SK-N-SH (cell line): Measurements from ENCODE around the gene CES3. TPM values are rescaled to one million over a fixed set of nuclear protein-coding genes. Genes with fewer than 3 reads are reported as not detected.

Source experiments
- CTCF ChIA-PET: fragments of 300-600, 350-600 bp; formaldehyde crosslinking; extraction: SDS; loops from one replicate; lab custom pipeline; 2021; lab: Yijun Ruan, JAX
- POLR2A ChIA-PET: fragments of 350-600 bp; sonication (Branson Sonifier 250); formaldehyde crosslinking; extraction: SDS; loops from one replicate; lab custom pipeline; 2020; ENCODE audit warnings: antibody characterized with exemption, inconsistent platforms; lab: Yijun Ruan, JAX
- DNase-seq: peaks from one replicate; pipeline ENCODE4 v3.0.0; 2012
- H2AFZ ChIP-seq: fragments of 200-600 bp; sonication (generic); 2 replicates; pipeline ENCODE4 v1.8.1; 2016; ENCODE audit warnings: antibody characterized with exemption, mild to moderate bottlenecking, low read depth
- H3F3A ChIP-seq: fragments of 200-600 bp; sonication (generic); replicated peaks from 2 replicates; pipeline ENCODE3; 2016; ENCODE audit warnings: antibody characterized with exemption, mild to moderate bottlenecking; ENCODE audit not compliant: insufficient read depth
- H3K27ac ChIP-seq, 2 experiments: fragments of 200-500 bp in 1 of 2; fragments of 200-600 bp in 1 of 2; sonication (Bioruptor generic) in 1 of 2; sonication (generic), shearing (Covaris generic) in 1 of 2; 2 replicates each; pipeline versions ENCODE4 v1.5.1 to v1.6.1; 2014 to 2016; ENCODE audit warnings: low read depth in 2 of 2, inconsistent platforms in 1 of 2, low read length in 1 of 2, mild to moderate bottlenecking in 1 of 2, mixed read lengths in 1 of 2
- H3K27me3 ChIP-seq: fragments of 200-600 bp; sonication (generic), shearing (Covaris generic); 2 replicates; pipeline ENCODE4 v1.6.1; 2016; ENCODE audit warnings: mixed run types; ENCODE audit not compliant: insufficient read depth
- H3K36me3 ChIP-seq, 2 experiments: fragments of 200-500 bp in 1 of 2; fragments of 200-600 bp in 1 of 2; sonication (Bioruptor generic) in 1 of 2; sonication (generic) in 1 of 2; replicated peaks in 1 of 2; 2 replicates each; pipeline versions ENCODE3 to v1.5.1; 2014 to 2016; ENCODE audit warnings: low read length in 1 of 2, mild to moderate bottlenecking in 1 of 2; ENCODE audit not compliant: insufficient read depth in 2 of 2, control insufficient read depth in 1 of 2
- H3K4me1 ChIP-seq, 2 experiments: fragments of 200-500 bp in 1 of 2; fragments of 200-600 bp in 1 of 2; sonication (Bioruptor generic) in 1 of 2; sonication (generic), shearing (Covaris generic) in 1 of 2; 2 replicates each; pipeline versions ENCODE4 v1.5.1 to v1.6.1; 2014 to 2016; ENCODE audit warnings: low read depth in 1 of 2, low read length in 1 of 2, mixed run types in 1 of 2; ENCODE audit not compliant: insufficient read depth in 2 of 2, control insufficient read depth in 1 of 2
- H3K4me2 ChIP-seq: fragments of 200-600 bp; sonication (generic), shearing (Covaris generic); 2 replicates; pipeline ENCODE4 v1.6.1; 2017; ENCODE audit warnings: mixed run types
- H3K4me3 ChIP-seq, 2 experiments: fragments of 200-500 bp in 1 of 2; fragments of 200-600 bp in 1 of 2; sonication (Bioruptor generic) in 1 of 2; sonication (generic), shearing (Covaris generic) in 1 of 2; 2 replicates each; pipeline versions ENCODE4 v1.5.1 to v1.8.1; 2014 to 2016; ENCODE audit warnings: low read depth in 2 of 2, inconsistent platforms in 1 of 2, low read length in 1 of 2, mild to moderate bottlenecking in 1 of 2, mixed read lengths in 1 of 2, moderate library complexity in 1 of 2
- H3K79me2 ChIP-seq: fragments of 200-600 bp; sonication (generic); 2 replicates; pipeline ENCODE4 v1.8.1; 2017; ENCODE audit warnings: mild to moderate bottlenecking; ENCODE audit not compliant: insufficient read depth
- H3K9ac ChIP-seq: fragments of 200-600 bp; sonication (generic); 2 replicates; pipeline ENCODE4 v1.6.1; 2017; ENCODE audit warnings: mixed run types
- H3K9me2 ChIP-seq: fragments of 200-600 bp; sonication (generic); 2 replicates; pipeline ENCODE4 v1.6.1; 2017; ENCODE audit warnings: mixed run types
- H3K9me3 ChIP-seq: fragments of 200-600 bp; sonication (generic); 2 replicates; pipeline ENCODE4 v1.6.1; 2017; ENCODE audit warnings: mixed run types, mild to moderate bottlenecking, moderate library complexity
- H4K20me1 ChIP-seq: fragments of 200-600 bp; sonication (generic); 2 replicates; pipeline ENCODE4 v1.6.1; 2017; ENCODE audit warnings: mild to moderate bottlenecking, mixed run types; ENCODE audit not compliant: insufficient read depth
- CHD2 ChIP-seq: fragments of 150-350 bp; IDR thresholded peaks from 2 replicates; pipeline ENCODE4 v1.6.1; 2018; ENCODE audit warnings: low read length; ENCODE audit not compliant: partially characterized antibody
- EP300 ChIP-seq, 2 experiments: IDR thresholded peaks; 2 replicates each; pipeline versions ENCODE4 v1.4.0 to v1.6.1; 2012; ENCODE audit warnings: borderline replicate concordance in 1 of 2, low read depth in 1 of 2, low read length in 1 of 2
- EZH2phosphoT487 ChIP-seq: fragments of 200-600 bp; sonication (generic); IDR thresholded peaks from 2 replicates; pipeline ENCODE4 v1.6.1; 2017; ENCODE audit warnings: low read depth, mixed run types, mild to moderate bottlenecking, antibody characterized with exemption, moderate library complexity, borderline replicate concordance
- FOXM1 ChIP-seq: IDR thresholded peaks from 2 replicates; pipeline ENCODE4 v1.4.0; 2012; ENCODE audit warnings: low read depth, mild to moderate bottlenecking
- GABPA ChIP-seq: IDR thresholded peaks from 2 replicates; pipeline ENCODE4 v1.4.0; 2012; ENCODE audit warnings: low read depth, mild to moderate bottlenecking
- JUND ChIP-seq: IDR thresholded peaks from 2 replicates; pipeline ENCODE4 v1.4.0; 2012
- MAX ChIP-seq: IDR thresholded peaks from 2 replicates; pipeline ENCODE4 v1.4.0; 2012; ENCODE audit warnings: low read depth
- MXI1 ChIP-seq: IDR thresholded peaks from 2 replicates; pipeline ENCODE4 v1.6.1; 2012; ENCODE audit warnings: mild to moderate bottlenecking, low read depth, low read length, improper control_type of control experiment
- NFIC ChIP-seq: IDR thresholded peaks from 2 replicates; pipeline ENCODE4 v1.4.0; 2012; ENCODE audit warnings: borderline replicate concordance
- NRF1 ChIP-seq: IDR thresholded peaks from 2 replicates; pipeline ENCODE4 v1.6.1; 2012; ENCODE audit warnings: low read depth, mild to moderate bottlenecking, low read length
- PBX3 ChIP-seq: IDR thresholded peaks from 2 replicates; pipeline ENCODE4; 2012
- RCOR1 ChIP-seq: fragments of 150-350 bp; IDR thresholded peaks from 2 replicates; pipeline ENCODE4 v1.6.1; 2017; ENCODE audit warnings: antibody characterized with exemption, low read length
- RFX5 ChIP-seq: IDR thresholded peaks from 2 replicates; pipeline ENCODE4 v1.6.1; 2012; ENCODE audit warnings: mild to moderate bottlenecking, improper control_type of control experiment, low read length
- RXRA ChIP-seq: IDR thresholded peaks from 2 replicates; pipeline ENCODE4 v1.4.0; 2012; ENCODE audit warnings: low read depth, mild to moderate bottlenecking, borderline replicate concordance
- SIN3A ChIP-seq: IDR thresholded peaks from 2 replicates; pipeline ENCODE4 v1.6.1; 2012; ENCODE audit warnings: low read depth, mild to moderate bottlenecking, low read length, moderate library complexity, borderline replicate concordance
- SMC3 ChIP-seq: IDR thresholded peaks from 2 replicates; pipeline ENCODE4 v1.6.1; 2012; ENCODE audit warnings: low read depth, low read length, improper control_type of control experiment
- TAF1 ChIP-seq: IDR thresholded peaks from 2 replicates; pipeline ENCODE4 v1.6.1; 2012; ENCODE audit warnings: low read depth, mild to moderate bottlenecking, low read length, moderate library complexity, borderline replicate concordance
- TCF12 ChIP-seq: IDR thresholded peaks from 2 replicates; pipeline ENCODE4 v1.4.0; 2012
- TEAD4 ChIP-seq: IDR thresholded peaks from 2 replicates; pipeline ENCODE4 v1.4.0; 2012; ENCODE audit warnings: mild to moderate bottlenecking, borderline replicate concordance; ENCODE audit not compliant: insufficient read depth
- USF2 ChIP-seq: fragments of 150-350 bp; IDR thresholded peaks from 2 replicates; pipeline ENCODE4 v1.6.1; 2017; ENCODE audit warnings: antibody characterized with exemption, low read length, low read depth, borderline replicate concordance
- YY1 ChIP-seq: IDR thresholded peaks from 2 replicates; pipeline ENCODE4 v1.4.0; 2012; ENCODE audit warnings: low read depth, mild to moderate bottlenecking
- ZBTB33 ChIP-seq: IDR thresholded peaks from 2 replicates; pipeline ENCODE4 v1.4.0; 2012; ENCODE audit warnings: low read depth, borderline replicate concordance
- WGBS: methylation state at CpG from one replicate; pipeline ENCODE4 v1.1.6; 2017; ENCODE audit warnings: low lambda C conversion rate; 5-methylcytosine and 5-hydroxymethylcytosine counted together
- polyA plus RNA-seq, 3 experiments: library from polyadenylated mRNA; depleted of rRNA; stranded (reverse); fragments of >200 nt; gene quantifications; 2 replicates each; pipeline ENCODE4 v1.2.3, GENCODE V29; 2012
- TF ChIP-seq, protein P1 (sequence below): fragments of 150-350 bp; IDR thresholded peaks from 2 replicates; pipeline ENCODE4 v1.6.1; 2016; ENCODE audit warnings: mild to moderate bottlenecking, low read depth, low read length
- TF ChIP-seq, protein P2 (sequence below): IDR thresholded peaks from 2 replicates; pipeline ENCODE4 v1.6.1; 2012; ENCODE audit warnings: mild to moderate bottlenecking, low read depth, low read length, moderate library complexity

CES3 gene
- polyA plus RNA-seq, 1 of the 3 experiments (the other 2 are of a cell fraction), result 1.4 TPM

DNA sequence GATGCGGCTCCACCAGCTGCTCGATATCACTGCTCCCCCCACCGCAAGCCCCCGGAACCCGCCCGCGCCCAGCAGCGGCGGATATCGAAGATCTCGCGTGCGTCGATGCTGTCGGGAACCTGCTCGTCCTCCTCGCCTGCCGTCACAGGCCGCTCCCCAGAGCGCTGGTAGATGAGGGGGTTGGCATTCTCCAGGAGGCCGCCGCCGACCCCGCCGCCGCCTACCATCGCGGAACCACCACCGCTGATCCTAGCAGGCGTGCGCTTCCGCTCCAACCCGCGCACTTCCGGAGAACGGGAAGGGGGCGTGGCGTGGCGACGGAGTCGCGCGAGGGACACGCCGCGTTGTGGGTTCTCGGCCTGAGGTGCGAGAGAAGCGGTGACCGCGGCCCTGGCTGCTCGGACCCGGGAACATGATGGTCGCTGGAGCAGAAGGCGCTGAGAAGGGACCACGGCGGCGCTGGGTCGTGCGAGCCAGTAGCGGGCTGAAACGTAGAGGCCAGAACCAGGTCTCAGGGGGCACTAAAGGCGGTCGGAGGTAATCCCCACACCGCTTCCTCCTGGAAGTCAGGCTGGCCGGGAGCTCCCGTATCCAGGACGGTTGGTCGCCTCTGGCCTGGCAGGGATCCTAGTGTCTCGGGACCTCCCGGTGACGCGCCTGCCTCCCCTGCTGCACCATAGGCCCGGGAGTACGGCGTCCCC, 26.8 kb upstream of the CES3 start, which contains the start of gene CIAO2B:
CIAO2B (minus strand) TSS at position 265 of the 701 bp plus-strand sequence; CDS start at position 227, 38 bp downstream.
- Histone ChIP-seq H3K27me3 (no peaks in the 10 kb centered on the region), H3K4me2 (peak within 1 kb of the TSS; percentile 96), H3K79me2 (peaks cover 65% of the 10 kb centered on the region), H3K4me3 (peak within 1 kb of the TSS; percentile 85 to 88), H2AFZ (peak within 1 kb of the TSS; percentile 68), H4K20me1 (peaks cover 24% of the 10 kb centered on the region), H3K9ac (peak within 1 kb of the TSS; percentile 97), H3K36me3 (peaks cover 12 to 20% of the 10 kb centered on the region in 2 experiments), H3K4me1 (peaks cover 7 to 24% of the 10 kb centered on the region in 2 experiments; a peak in 2 of 4 replicates), H3F3A (peaks cover 10% of the 10 kb centered on the region), H3K9me2 (no peaks in the 10 kb centered on the region), H3K27ac (peak within 1 kb of the TSS; percentile 82 to 85), H3K9me3 (no peaks in the 10 kb centered on the region)
- ChIA-PET POLR2A (interaction anchor here (0.6 to 0.7 kb wide), 2 partner anchors 9 to 137 kb away, joined by 3 to 4 read pairs; no protein-coding TSS in a partner anchor), CTCF (interaction anchor here (0.6 to 4.2 kb wide), 7 partner anchors 10 to 221 kb away, joined by 3 to 35 read pairs (median 5); partner anchors contain the start of gene NAE1)
- WGBS, result under 1% methylated on average over 32 of the region's 76 CpGs
- DNase-seq, result peak; percentile 95
- TF ChIP-seq ZBTB33, result peak; percentile 80
- TF ChIP-seq PBX3, result no peak
- no peak for TF ChIP-seq SMC3
- TF ChIP-seq, protein P1, sequence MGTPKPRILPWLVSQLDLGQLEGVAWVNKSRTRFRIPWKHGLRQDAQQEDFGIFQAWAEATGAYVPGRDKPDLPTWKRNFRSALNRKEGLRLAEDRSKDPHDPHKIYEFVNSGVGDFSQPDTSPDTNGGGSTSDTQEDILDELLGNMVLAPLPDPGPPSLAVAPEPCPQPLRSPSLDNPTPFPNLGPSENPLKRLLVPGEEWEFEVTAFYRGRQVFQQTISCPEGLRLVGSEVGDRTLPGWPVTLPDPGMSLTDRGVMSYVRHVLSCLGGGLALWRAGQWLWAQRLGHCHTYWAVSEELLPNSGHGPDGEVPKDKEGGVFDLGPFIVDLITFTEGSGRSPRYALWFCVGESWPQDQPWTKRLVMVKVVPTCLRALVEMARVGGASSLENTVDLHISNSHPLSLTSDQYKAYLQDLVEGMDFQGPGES, result no peak
- TF ChIP-seq NFIC, result no peak; the same call in 1 of the 2 replicates
- TF ChIP-seq MXI1, result peak; percentile 85
- TF ChIP-seq GABPA, result peak; percentile 92
- no peak for TF ChIP-seq JUND
- no peak for TF ChIP-seq FOXM1
- TF ChIP-seq TAF1, result peak; percentile 81
- TF ChIP-seq TEAD4, result no peak
- TF ChIP-seq RCOR1, result no peak
- no peak; the same call in 1 of the 2 replicates for TF ChIP-seq TCF12
- peak; percentile 89 for TF ChIP-seq CHD2
- peak; percentile 23; the same call in 1 of the 2 replicates for TF ChIP-seq YY1
- no peak for TF ChIP-seq EP300 (IDR thresholded peaks at IDR 0.05; ENCODE audit: borderline replicate concordance in 1 of 2, low read depth in 1 of 2, low read length in 1 of 2)
- peak; percentile 89 for TF ChIP-seq MAX
- TF ChIP-seq NRF1, result no peak
- peak; percentile 68; the same call in 1 of the 2 replicates for TF ChIP-seq SIN3A
- no peak for TF ChIP-seq RXRA
- no peak for TF ChIP-seq EZH2phosphoT487
- TF ChIP-seq, protein P2, sequence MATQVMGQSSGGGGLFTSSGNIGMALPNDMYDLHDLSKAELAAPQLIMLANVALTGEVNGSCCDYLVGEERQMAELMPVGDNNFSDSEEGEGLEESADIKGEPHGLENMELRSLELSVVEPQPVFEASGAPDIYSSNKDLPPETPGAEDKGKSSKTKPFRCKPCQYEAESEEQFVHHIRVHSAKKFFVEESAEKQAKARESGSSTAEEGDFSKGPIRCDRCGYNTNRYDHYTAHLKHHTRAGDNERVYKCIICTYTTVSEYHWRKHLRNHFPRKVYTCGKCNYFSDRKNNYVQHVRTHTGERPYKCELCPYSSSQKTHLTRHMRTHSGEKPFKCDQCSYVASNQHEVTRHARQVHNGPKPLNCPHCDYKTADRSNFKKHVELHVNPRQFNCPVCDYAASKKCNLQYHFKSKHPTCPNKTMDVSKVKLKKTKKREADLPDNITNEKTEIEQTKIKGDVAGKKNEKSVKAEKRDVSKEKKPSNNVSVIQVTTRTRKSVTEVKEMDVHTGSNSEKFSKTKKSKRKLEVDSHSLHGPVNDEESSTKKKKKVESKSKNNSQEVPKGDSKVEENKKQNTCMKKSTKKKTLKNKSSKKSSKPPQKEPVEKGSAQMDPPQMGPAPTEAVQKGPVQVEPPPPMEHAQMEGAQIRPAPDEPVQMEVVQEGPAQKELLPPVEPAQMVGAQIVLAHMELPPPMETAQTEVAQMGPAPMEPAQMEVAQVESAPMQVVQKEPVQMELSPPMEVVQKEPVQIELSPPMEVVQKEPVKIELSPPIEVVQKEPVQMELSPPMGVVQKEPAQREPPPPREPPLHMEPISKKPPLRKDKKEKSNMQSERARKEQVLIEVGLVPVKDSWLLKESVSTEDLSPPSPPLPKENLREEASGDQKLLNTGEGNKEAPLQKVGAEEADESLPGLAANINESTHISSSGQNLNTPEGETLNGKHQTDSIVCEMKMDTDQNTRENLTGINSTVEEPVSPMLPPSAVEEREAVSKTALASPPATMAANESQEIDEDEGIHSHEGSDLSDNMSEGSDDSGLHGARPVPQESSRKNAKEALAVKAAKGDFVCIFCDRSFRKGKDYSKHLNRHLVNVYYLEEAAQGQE, result peak; percentile 67; the same call in 1 of the 2 replicates
- no peak for TF ChIP-seq RFX5
- TF ChIP-seq USF2, result no peak
